ENCODE data around the gene SCFD2.

- TF ChIP-seq HMGXB4 (CRISPR knock-in tag; IDR thresholded peaks at IDR 0.05; ENCODE audit: borderline replicate concordance) (no peak), POLR2A (IDR thresholded peaks at IDR 0.05; ENCODE audit: low read length) (no peak), CEBPB (IDR thresholded peaks at IDR 0.05) (no peak), MYC (IDR thresholded peaks at IDR 0.05; ENCODE audit: borderline replicate concordance, low read length) (no peak)
Measured at GRCh38 chr4:53378171-53378482, 12.3 kb upstream of the SCFD2 start.
